Inflammatory macrophage treated with lipopolysaccharide for 1 hour (primary cell): ENCODE results near the gene LDB3.

Experiments used
- DNase-seq, 2 donors: peaks; one replicate each; pipeline ENCODE4 v3.0.0-alpha.2; 2020 to 2022

The LDB3 gene

GRCh38 chr10:86665218-86665607, 3.1 kb upstream of the LDB3 start:
- no peak for DNase-seq

- DNase-seq: no peak
Observed at GRCh38 chr10:86665868-86666267, 2.4 kb upstream of the LDB3 start.

GRCh38 chr10:86666538-86666937, 1.8 kb upstream of the LDB3 start:
- DNase-seq: no peak

- DNase-seq: no peak
Observed at GRCh38 chr10:86667421-86668181, 710 bp upstream of the LDB3 start.

- no peak for DNase-seq
Observed at GRCh38 chr10:86670290-86670811, 2.0 kb downstream of the LDB3 start.

- DNase-seq: no peak
Observed at GRCh38 chr10:86670876-86671275, 2.6 kb downstream of the LDB3 start.

- DNase-seq: no peak
Observed at GRCh38 chr10:86671419-86671818, 3.1 kb downstream of the LDB3 start.

- DNase-seq: no peak
Observed at GRCh38 chr10:86671985-86672710, 3.8 kb downstream of the LDB3 start.

GRCh38 chr10:86673216-86673826, 5.0 kb downstream of the LDB3 start:
- DNase-seq: no peak

- DNase-seq: no peak
Observed at GRCh38 chr10:86673827-86674581, 5.7 kb downstream of the LDB3 start.

- no peak for DNase-seq
Observed at GRCh38 chr10:86674912-86675311, 6.6 kb downstream of the LDB3 start.

GRCh38 chr10:86677374-86677773, 9.1 kb downstream of the LDB3 start:
- no peak for DNase-seq

GRCh38 chr10:86678999-86679792, 10.9 kb downstream of the LDB3 start:
- peak; percentile 39 to 47 for DNase-seq

- no peak for DNase-seq
Observed at GRCh38 chr10:86681047-86681446, 12.7 kb downstream of the LDB3 start.

GRCh38 chr10:86681722-86682386, 13.5 kb downstream of the LDB3 start:
- no peak for DNase-seq

- DNase-seq: no peak
Observed at GRCh38 chr10:86682675-86683074, 14.4 kb downstream of the LDB3 start.

GRCh38 chr10:86684331-86685097, 16.2 kb downstream of the LDB3 start:
- no peak for DNase-seq

GRCh38 chr10:86685416-86685815, 17.1 kb downstream of the LDB3 start:
- DNase-seq: no peak

GRCh38 chr10:86685893-86686632, 17.8 kb downstream of the LDB3 start:
- no peak for DNase-seq

GRCh38 chr10:86686972-86687371, 18.7 kb downstream of the LDB3 start:
- DNase-seq: no peak
